Measurements from ENCODE around the gene RALB.
A peak's percentile ranks its signal among the peaks of the same experiment; 100 is the strongest.
"Not testable (repeated sequence)": the region's sequence is repeated elsewhere in the genome, so short reads cannot be mapped to it uniquely, and the experiment has no call there.

Gene RALB

GRCh38 chr2:120293096-120294007 lies 40.7 kb downstream of the RALB start:
- no peak for DNase-seq (ENCODE audit: low spot score)
- no peak for FAIRE-seq

DNA sequence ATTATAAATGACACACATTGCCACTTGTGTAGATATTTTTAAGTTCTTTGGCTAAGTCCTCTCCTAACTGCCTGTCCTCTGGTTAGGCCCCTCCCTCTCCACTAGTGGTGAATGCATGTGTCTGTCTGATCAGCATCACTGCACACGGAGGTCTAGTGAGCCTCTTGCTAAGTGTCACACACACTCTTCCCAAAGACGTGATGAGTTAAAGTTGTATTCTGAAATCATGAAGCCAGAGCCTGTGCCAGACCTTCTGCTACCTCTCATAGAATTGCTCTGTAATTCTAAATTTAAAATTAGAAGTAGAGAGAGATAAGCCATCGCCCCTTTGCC lies 41.3 kb downstream of the RALB start:
- FAIRE-seq (peak; percentile 38), DNase-seq (ENCODE audit: low spot score) (no peak)

DNA sequence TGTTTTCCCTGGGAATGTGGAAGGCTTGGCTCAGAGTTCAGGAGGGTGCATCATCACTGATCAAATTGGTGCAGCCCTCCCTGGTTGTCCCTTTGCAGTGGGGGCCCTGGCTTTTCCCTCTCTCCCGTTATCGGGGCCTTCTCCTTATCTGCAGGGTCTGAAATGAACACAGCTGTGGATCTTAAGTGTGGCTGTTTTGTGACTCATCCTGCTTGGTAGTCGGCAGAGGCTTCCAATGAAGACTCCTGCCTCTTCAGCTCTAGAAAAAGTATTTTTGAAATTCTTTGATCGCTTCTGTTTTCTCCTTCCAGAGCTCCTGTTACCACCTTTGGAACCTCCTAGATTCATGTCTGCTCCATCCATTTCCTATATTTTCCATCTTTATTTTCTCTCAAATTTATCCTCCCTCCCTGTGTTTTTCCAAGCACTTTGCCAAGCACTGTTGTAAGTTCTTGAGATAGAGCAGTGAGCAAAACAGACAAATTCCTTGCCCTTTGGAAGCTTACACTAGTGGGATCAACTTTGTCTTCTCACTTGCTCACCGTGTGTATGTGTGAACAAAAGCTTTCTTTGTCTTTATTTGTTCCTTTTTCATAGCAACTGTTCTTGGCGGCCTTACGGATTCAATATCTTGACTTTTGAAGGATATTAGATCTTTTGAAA lies 45.7 kb downstream of the RALB start:
- DNase-seq (ENCODE audit: low spot score) (no peak), FAIRE-seq (no peak)

- DNase-seq (ENCODE audit: low spot score), result no peak
- FAIRE-seq, result no peak
Observed at GRCh38 chr2:120299004-120299403, 46.4 kb downstream of the RALB start.

DNA sequence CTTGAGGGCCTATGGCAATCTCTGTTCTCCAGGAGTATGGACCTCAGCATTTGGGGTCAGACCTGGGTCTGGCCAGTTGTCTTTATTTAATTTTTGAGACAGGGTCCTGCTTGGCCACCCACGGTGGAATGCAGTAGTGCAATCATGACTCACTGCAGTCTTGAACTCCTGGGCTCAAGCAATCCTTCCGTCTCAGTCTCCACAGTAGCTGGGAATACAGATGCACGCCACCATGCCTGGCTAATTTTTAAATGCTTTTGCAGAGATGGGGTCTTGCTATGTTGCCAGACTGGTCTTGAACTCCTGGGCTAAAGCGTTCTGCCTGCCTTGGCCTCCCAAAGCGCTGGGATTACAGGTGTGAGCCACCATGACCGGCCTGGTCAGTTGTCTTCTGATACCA lies 46.9 kb downstream of the RALB start:
- FAIRE-seq, result no peak
- DNase-seq (ENCODE audit: low spot score), result no peak

GRCh38 chr2:120300385-120300784 lies 47.7 kb downstream of the RALB start:
- DNase-seq (ENCODE audit: low spot score) (no peak), FAIRE-seq (no peak)

DNA sequence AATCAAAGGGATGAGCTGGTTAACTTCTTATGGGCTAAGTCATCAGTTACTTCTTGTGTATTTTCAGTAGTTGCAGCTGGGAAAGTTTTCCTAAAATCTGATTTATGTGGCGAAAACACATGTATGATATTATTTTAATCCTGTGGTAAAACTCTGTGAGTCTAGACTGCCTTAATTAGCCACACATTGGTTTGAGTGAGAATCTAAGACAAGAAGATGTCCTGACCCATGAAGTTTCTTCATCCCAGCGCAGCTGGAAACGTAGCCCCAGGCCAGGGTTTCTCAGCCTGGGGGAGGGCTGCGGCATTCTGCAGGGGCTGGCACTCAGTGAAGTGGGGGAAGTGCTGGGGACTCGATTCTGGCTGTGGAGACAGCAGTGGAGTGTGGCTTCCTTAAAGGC lies 48.6 kb downstream of the RALB start:
- FAIRE-seq (no peak), DNase-seq (ENCODE audit: low spot score) (no peak)

GRCh38 chr2:120302301-120302700 lies 49.6 kb downstream of the RALB start:
- DNase-seq (ENCODE audit: low spot score) (no peak), FAIRE-seq (no peak)

DNA sequence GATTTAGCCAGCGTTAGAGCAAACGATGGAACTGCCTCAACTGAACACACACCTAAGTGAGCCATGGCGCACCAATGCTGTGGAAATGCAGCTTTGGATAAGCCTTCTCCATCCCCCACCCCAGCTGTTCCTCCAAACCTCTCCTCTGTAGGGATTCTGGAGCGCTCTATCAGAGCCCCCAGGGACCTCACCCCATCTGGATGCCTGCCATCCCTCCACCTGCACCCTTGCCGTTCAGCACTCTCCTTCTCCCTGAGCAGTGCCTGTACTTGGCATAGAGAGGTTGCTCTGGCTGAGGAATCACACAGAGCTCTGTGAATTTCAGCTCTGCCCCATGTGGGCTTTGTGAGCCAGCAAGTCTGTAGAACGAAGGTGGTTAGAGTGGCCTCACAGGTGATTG lies 50.5 kb downstream of the RALB start:
- FAIRE-seq, result no peak
- no peak for DNase-seq (ENCODE audit: low spot score)

DNA sequence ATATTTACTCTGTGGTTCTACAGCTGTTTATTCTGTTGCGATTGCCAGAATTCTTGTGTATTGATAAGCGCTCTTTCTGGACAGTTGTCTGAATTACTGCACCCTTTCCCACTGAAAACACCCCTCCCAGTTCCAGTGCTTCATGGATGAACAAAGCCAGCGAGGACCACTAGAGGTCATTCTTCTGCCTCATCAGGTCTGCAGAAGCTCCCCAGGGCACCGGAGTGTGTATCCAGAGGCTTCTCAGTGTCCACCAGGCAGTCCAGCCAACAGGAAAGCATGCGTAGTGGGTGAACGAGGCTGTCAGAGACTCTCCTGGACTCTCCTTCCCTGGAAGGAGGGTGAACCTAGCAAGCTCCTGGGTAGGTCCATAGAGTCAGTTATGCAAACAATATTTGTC lies 52.6 kb downstream of the RALB start:
- no peak for FAIRE-seq
- no peak for DNase-seq (ENCODE audit: low spot score)

- FAIRE-seq, result no peak
- DNase-seq (ENCODE audit: low spot score), result no peak
Observed at GRCh38 chr2:120305937-120306490, 53.4 kb downstream of the RALB start.

GRCh38 chr2:120307482-120307881 lies 54.8 kb downstream of the RALB start:
- DNase-seq (ENCODE audit: low spot score) (no peak), FAIRE-seq (no peak)

- FAIRE-seq (no peak), DNase-seq (ENCODE audit: low spot score) (no peak)
Observed at GRCh38 chr2:120308038-120308910, 55.6 kb downstream of the RALB start.

- DNase-seq (ENCODE audit: low spot score), result no peak
- no peak for FAIRE-seq
Observed at GRCh38 chr2:120310136-120310535, 57.5 kb downstream of the RALB start.

- not testable (repeated sequence) for FAIRE-seq; DNase-seq (ENCODE audit: low spot score)
Observed at GRCh38 chr2:120310841-120311240, 58.2 kb downstream of the RALB start.

DNA sequence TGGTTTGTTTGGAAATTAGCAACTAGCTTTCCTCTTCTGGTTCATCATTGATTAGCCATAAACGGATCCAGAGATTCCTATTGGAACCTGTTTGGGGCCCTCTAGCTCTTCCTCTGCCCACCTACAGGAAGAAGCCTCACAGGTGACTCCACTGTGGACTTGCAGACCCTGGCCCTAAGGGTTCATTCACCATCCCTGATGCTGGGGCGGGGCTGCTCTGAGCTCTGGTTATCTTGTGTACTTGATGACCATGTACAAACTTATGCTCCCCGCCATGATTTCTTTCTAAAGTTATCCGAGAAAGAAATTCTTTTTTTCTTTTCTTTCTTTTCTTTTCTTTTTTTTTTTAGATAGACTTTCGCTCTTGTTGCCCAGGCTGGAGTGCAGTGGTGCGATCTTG lies 59.4 kb downstream of the RALB start:
- no peak for DNase-seq (ENCODE audit: low spot score)
- FAIRE-seq, result no peak

- peak; percentile 52 for FAIRE-seq
- DNase-seq (ENCODE audit: low spot score), result peak; percentile 62
Observed at GRCh38 chr2:120312860-120313694, 60.4 kb downstream of the RALB start.

GRCh38 chr2:120313695-120314615 lies 61.3 kb downstream of the RALB start:
- DNase-seq (ENCODE audit: low spot score) (no peak), FAIRE-seq (no peak)

GRCh38 chr2:120314690-120315366 lies 62.2 kb downstream of the RALB start:
- no peak for DNase-seq (ENCODE audit: low spot score)
- no peak for FAIRE-seq
